HepG2 (cell line): ENCODE results near the gene EBF3. TPM values are rescaled to one million over a fixed set of nuclear protein-coding genes. Genes with fewer than 3 reads are reported as not detected.

Source experiments
- ATAC-seq: fragments of 200-7000 bp; cut with Tn5 transposase; 3 replicates; pipeline ENCODE4 v1.9.1; 2020; ENCODE audit warnings: mild to moderate bottlenecking, moderate library complexity
- BruUV-seq: library from RNA; stranded (reverse); fragments of 400-500 nt; replicated peaks from 2 replicates; lab custom pipeline; 2021; lab: Mats Ljungman, UMichigan
- CTCF ChIA-PET: fragments of 300-600 bp; formaldehyde crosslinking; extraction: SDS; loops from one replicate; lab custom pipeline; 2021; ENCODE audit warnings: low total read pairs, inconsistent platforms, low intra/inter-chr PET ratio; lab: Yijun Ruan, JAX
- POLR2A ChIA-PET: fragments of 350-600 bp; sonication (Branson Sonifier 250); formaldehyde crosslinking; loops from one replicate; lab custom pipeline; 2020; ENCODE audit warnings: antibody characterized with exemption, inconsistent platforms; lab: Yijun Ruan, JAX
- DNase-seq: peaks from one replicate; pipeline ENCODE4 v3.0.0-alpha.2; 2015; ENCODE audit warnings: low spot score
- FAIRE-seq: peaks from 3 replicates; lab custom pipeline; 2011; peaks lifted over from hg19 to GRCh38; lab: Jason Lieb, UNC
- H2AFZ ChIP-seq: one replicate; pipeline ENCODE4 v1.6.1; 2011; ENCODE audit warnings: low read length, inconsistent platforms
- H3K27ac ChIP-seq: fragments of 300-600 bp; 3 replicates; pipeline ENCODE4 v1.8.0; 2011; ENCODE audit warnings: mixed run types, mild to moderate bottlenecking, mixed read lengths, low read length, inconsistent platforms; ENCODE audit not compliant: insufficient read depth; ENCODE audit errors: extremely low read length
- H3K27me3 ChIP-seq, 2 experiments: fragments of 200-600 bp in 1 of 2; 2 replicates in 1 of 2; 3 replicates in 1 of 2; pipeline versions ENCODE4 v1.6.0 to v1.8.0; 2011; ENCODE audit warnings: low read length in 2 of 2, mild to moderate bottlenecking in 2 of 2, moderate library complexity in 2 of 2, inconsistent platforms in 1 of 2; ENCODE audit not compliant: insufficient read depth in 2 of 2, control insufficient read depth in 1 of 2
- H3K36me3 ChIP-seq, 2 experiments: fragments of 200-600 bp in 1 of 2; replicated peaks in 1 of 2; 2 replicates in 1 of 2; 3 replicates in 1 of 2; pipeline versions ENCODE4 v1.5.1 to v1.8.0; 2011; ENCODE audit warnings: low read length in 2 of 2, inconsistent platforms in 1 of 2; ENCODE audit not compliant: insufficient read depth in 2 of 2, control insufficient read depth in 1 of 2
- H3K4me1 ChIP-seq: 2 replicates; pipeline ENCODE4 v1.5.1; 2012; ENCODE audit warnings: low read length, inconsistent platforms; ENCODE audit not compliant: insufficient read depth
- H3K4me2 ChIP-seq: 2 replicates; pipeline ENCODE4 v1.6.0; 2011; ENCODE audit warnings: low read depth, low read length, inconsistent platforms
- H3K4me3 ChIP-seq, 3 experiments: fragments of 200-600 bp in 1 of 3; sonication (generic), shearing (Covaris generic) in 1 of 3; replicated peaks in 1 of 3; 2 replicates each; pipeline ENCODE4 v1.5.1; 2011 to 2016; ENCODE audit warnings: low read length in 3 of 3, inconsistent platforms in 2 of 3, low read depth in 2 of 3, mild to moderate bottlenecking in 2 of 3, control low read depth in 1 of 3, mixed read lengths in 1 of 3; ENCODE audit not compliant: insufficient read depth in 1 of 3
- H3K79me2 ChIP-seq: one replicate; pipeline ENCODE4 v1.6.1; 2011; ENCODE audit warnings: low read length, inconsistent platforms; ENCODE audit not compliant: insufficient read depth
- H3K9ac ChIP-seq: 2 replicates; pipeline ENCODE4 v1.6.0; 2011; ENCODE audit warnings: mild to moderate bottlenecking, low read depth, low read length, inconsistent platforms; ENCODE audit not compliant: insufficient read depth
- H3K9me3 ChIP-seq: 2 replicates; pipeline ENCODE4 v1.5.1; 2012; ENCODE audit warnings: mild to moderate bottlenecking, low read length
- H4K20me1 ChIP-seq: 2 replicates; pipeline ENCODE4 v1.6.0; 2011; ENCODE audit warnings: inconsistent platforms, mild to moderate bottlenecking, low read length, moderate library complexity; ENCODE audit not compliant: insufficient read depth
- ARID5B ChIP-seq: IDR thresholded peaks from 2 replicates; pipeline ENCODE4 v1.4.0; 2020; ENCODE audit warnings: mild to moderate bottlenecking, missing genetic modification reagents
- CEBPB ChIP-seq: IDR thresholded peaks from 2 replicates; pipeline ENCODE4 v1.6.1; 2011; ENCODE audit warnings: low read depth, low read length, improper control_type of control experiment, borderline replicate concordance
- CEBPG ChIP-seq: IDR thresholded peaks from 2 replicates; pipeline ENCODE4 v1.6.1; 2016
- HNF4A ChIP-seq: sonication (generic); formaldehyde crosslinking; IDR thresholded peaks from 2 replicates; pipeline ENCODE4 v1.4.0; 2020; ENCODE audit warnings: missing genetic modification reagents
- HNRNPK ChIP-seq: fragments of 200-400 bp; formaldehyde crosslinking; IDR thresholded peaks from 2 replicates; pipeline ENCODE4 v1.6.1; 2018; ENCODE audit warnings: low read length, low read depth, moderate library complexity, mild to moderate bottlenecking; ENCODE audit not compliant: poor library complexity, severe bottlenecking
- ISX ChIP-seq: sonication (generic); formaldehyde crosslinking; conservative IDR thresholded peaks from 2 replicates; pipeline ENCODE4 v1.5.0; 2020; ENCODE audit warnings: missing genetic modification reagents
- NFE2L2 ChIP-seq: fragments of 150-350 bp; IDR thresholded peaks from 2 replicates; pipeline ENCODE4 v1.6.1; 2014; ENCODE audit warnings: low read length
- SAP130 ChIP-seq: IDR thresholded peaks from 2 replicates; pipeline ENCODE4 v1.6.1; 2016; ENCODE audit warnings: low read depth
- ZNF275 ChIP-seq: sonication (generic); formaldehyde crosslinking; IDR thresholded peaks from 2 replicates; pipeline ENCODE4 v1.8.0; 2022; ENCODE audit warnings: missing genetic modification reagents, mild to moderate bottlenecking, inconsistent platforms, borderline replicate concordance
- ZNF460 ChIP-seq: sonication (generic); formaldehyde crosslinking; IDR thresholded peaks from 2 replicates; pipeline ENCODE4 v1.5.1; 2020; ENCODE audit warnings: missing genetic modification reagents, mild to moderate bottlenecking, borderline replicate concordance
- ZNF768 ChIP-seq: sonication (generic); formaldehyde crosslinking; IDR thresholded peaks from 2 replicates; pipeline ENCODE4 v1.4.0; 2020; ENCODE audit warnings: missing genetic modification reagents
- WGBS: methylation state at CpG from one replicate; pipeline ENCODE4 v1.1.6; 2017; ENCODE audit warnings: low lambda C conversion rate; 5-methylcytosine and 5-hydroxymethylcytosine counted together
- in situ Hi-C: cut with HindIII; loops from 2 replicates; pipeline ENCODE4 v1.10.0; 2017; ENCODE audit warnings: low pct_unique_long_range_greater_than_20kb; ENCODE audit not compliant: extremely low pct_ligation_motif_present
- intact Hi-C: fragments of 100-400 bp; cut with micrococcal nuclease; formaldehyde crosslinking; loops from one replicate; pipeline ENCODE4 v1.10.0; 2022; ENCODE audit not compliant: unreplicated experiment
- polyA plus RNA-seq, 8 experiments: library from polyadenylated mRNA; depleted of rRNA in 3 of 8; stranded (reverse) in 7 of 8; unstranded in 1 of 8; fragments of >200 nt; fragmentation: Illumina TruSeq in 4 of 8; extraction: Trizol in 4 of 8; gene quantifications; 2 replicates each; pipeline versions ENCODE4 v1.2.1 to v1.2.3, GENCODE V29; 2011 to 2016; ENCODE audit warnings: low read depth in 4 of 8, missing spikeins in 1 of 8, mixed read lengths in 1 of 8; ENCODE audit not compliant: insufficient read depth in 1 of 8
- total RNA-seq, 5 experiments: library from RNA; depleted of rRNA; stranded (reverse); fragments of >200 nt; fragmentation: Illumina TruSeq; extraction: Trizol; gene quantifications; 2 replicates each; pipeline ENCODE4 v1.2.3, GENCODE V29; 2016; ENCODE audit warnings: low read depth in 1 of 5
- TF ChIP-seq, protein P1 (sequence below), 2 experiments: fragments of 450-650 bp in 1 of 2; sonication (generic) in 1 of 2; formaldehyde crosslinking; IDR thresholded peaks; 2 replicates each; pipeline versions ENCODE4 v1.5.0 to v1.8.0; 2020 to 2022; ENCODE audit warnings: mild to moderate bottlenecking in 1 of 2, missing genetic modification reagents in 1 of 2

EBF3 gene
- total and polyA plus RNA-seq, 2 of the 13 experiments (the other 11 are each of a cell fraction or from before 2014, with no cell fraction given), result not detected

- Histone ChIP-seq H3K79me2 (no peaks in the 10 kb centered on the region), H3K36me3 (no peaks in the 10 kb centered on the region), H3K4me1 (peaks cover 9% of the 10 kb centered on the region), H4K20me1 (no peaks in the 10 kb centered on the region), H3K27me3 (no peaks in the 10 kb centered on the region), H3K9ac (no peak overlapping the region), H2AFZ (no peak overlapping the region), H3K4me3 (no peak overlapping the region), H3K4me2 (no peak overlapping the region), H3K27ac (no peak overlapping the region), H3K9me3 (no peaks in the 10 kb centered on the region)
- intact Hi-C loops, result no loop called here
- peak; percentile 95 for ATAC-seq
- CTCF ChIA-PET, result no interaction called here
- no peak for TF ChIP-seq ZNF275 (CRISPR knock-in tag)
- peak; percentile 48; the same call in 1 of the 2 replicates for TF ChIP-seq ZNF768 (CRISPR knock-in tag)
- peak; percentile 61 for TF ChIP-seq CEBPB
- TF ChIP-seq ZNF460, result no peak
- TF ChIP-seq SAP130 (CRISPR knock-in tag), result no peak
- TF ChIP-seq ARID5B (CRISPR knock-in tag), result 0 out of 2 replicates have a peak, but pooled peaks have one; percentile 12
- TF ChIP-seq HNRNPK, result peak; percentile 63
- no peak for TF ChIP-seq NFE2L2
- no peak for TF ChIP-seq ISX (CRISPR knock-in tag)
- TF ChIP-seq, protein P1, sequence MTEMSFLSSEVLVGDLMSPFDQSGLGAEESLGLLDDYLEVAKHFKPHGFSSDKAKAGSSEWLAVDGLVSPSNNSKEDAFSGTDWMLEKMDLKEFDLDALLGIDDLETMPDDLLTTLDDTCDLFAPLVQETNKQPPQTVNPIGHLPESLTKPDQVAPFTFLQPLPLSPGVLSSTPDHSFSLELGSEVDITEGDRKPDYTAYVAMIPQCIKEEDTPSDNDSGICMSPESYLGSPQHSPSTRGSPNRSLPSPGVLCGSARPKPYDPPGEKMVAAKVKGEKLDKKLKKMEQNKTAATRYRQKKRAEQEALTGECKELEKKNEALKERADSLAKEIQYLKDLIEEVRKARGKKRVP (CRISPR knock-in tag; IDR thresholded peaks at IDR 0.05), result 0 out of 4 replicates have a peak, but pooled peaks of 1 of the 2 experiments have one; percentile 23
- TF ChIP-seq HNF4A (CRISPR knock-in tag), result peak; percentile 51
- TF ChIP-seq CEBPG (CRISPR knock-in tag), result 0 out of 2 replicates have a peak, but pooled peaks have one; percentile 30
- peak; percentile 44 for DNase-seq
- FAIRE-seq, result no peak
- 21% methylated on average over 5 of the region's 6 CpGs for WGBS
- BruUV-seq, result no TSS peak
- POLR2A ChIA-PET, result no interaction called here
- in situ Hi-C loops, result no loop called here
These were observed 170.6 kb downstream of the EBF3 start for GRCh38 chr10:129793479-129793878.
